ENCODE measurements around the gene MUCL1.

MUCL1 gene

GRCh38 chr12:54891717-54892478, 37.6 kb downstream of the MUCL1 start:
- no peak for DNase-seq (ENCODE audit: low read depth)
